SK-N-SH treated with all-trans-retinoic acid at 6 μM for 48 hours (cell line): ENCODE data around the gene CRELD2.

ENCODE experiments used
- BACH2 ChIP-seq: fragments of 250-450 bp; sonication (Bioruptor Pico); IDR thresholded peaks from 2 replicates; pipeline ENCODE4 v1.9.0; 2021; ENCODE audit warnings: mild to moderate bottlenecking, borderline replicate concordance
- GLIS3 ChIP-seq: fragments of 250-450 bp; sonication (Bioruptor Pico); IDR thresholded peaks from 2 replicates; pipeline ENCODE4 v1.5.0; 2020; ENCODE audit warnings: mild to moderate bottlenecking, moderate library complexity
- ISL1 ChIP-seq: fragments of 250-450 bp; sonication (Bioruptor Pico); IDR thresholded peaks from 2 replicates; pipeline ENCODE4 v2.1.2; 2022; ENCODE audit warnings: mild to moderate bottlenecking, moderate library complexity
- PPARA ChIP-seq: fragments of 250-450 bp; sonication (Bioruptor Pico); IDR thresholded peaks from 2 replicates; pipeline ENCODE4 v1.5.0; 2020; ENCODE audit warnings: mild to moderate bottlenecking, borderline replicate concordance
- RARB ChIP-seq: fragments of 250-450 bp; sonication (Bioruptor Pico); IDR thresholded peaks from 2 replicates; pipeline ENCODE4 v1.8.0; 2021; ENCODE audit warnings: mild to moderate bottlenecking, moderate library complexity
- SNAI2 ChIP-seq: fragments of 250-450 bp; sonication (Bioruptor Pico); IDR thresholded peaks from 2 replicates; pipeline ENCODE4 v1.5.0; 2020; ENCODE audit warnings: mild to moderate bottlenecking, moderate library complexity
- TOX ChIP-seq: fragments of 250-450 bp; sonication (Bioruptor Pico); IDR thresholded peaks from 2 replicates; pipeline ENCODE4 v1.8.0; 2021; ENCODE audit warnings: mild to moderate bottlenecking, moderate library complexity, borderline replicate concordance
- ZC3H10 ChIP-seq: fragments of 250-450 bp; sonication (Bioruptor Pico); IDR thresholded peaks from 2 replicates; pipeline ENCODE4 v1.5.1; 2021; ENCODE audit warnings: mild to moderate bottlenecking, moderate library complexity
- ZFP30 ChIP-seq: fragments of 450-650 bp; formaldehyde crosslinking; IDR thresholded peaks from 2 replicates; pipeline ENCODE4 v1.5.0; 2022; ENCODE audit warnings: mild to moderate bottlenecking, moderate library complexity
- ZNF70 ChIP-seq: fragments of 450-650 bp; formaldehyde crosslinking; IDR thresholded peaks from 2 replicates; pipeline ENCODE4 v1.5.0; 2020; ENCODE audit warnings: mild to moderate bottlenecking, moderate library complexity
- TF ChIP-seq, protein P1 (sequence below): fragments of 250-450 bp; sonication (Bioruptor Pico); IDR thresholded peaks from 2 replicates; pipeline ENCODE4 v1.8.0; 2020; ENCODE audit warnings: mild to moderate bottlenecking, moderate library complexity, borderline replicate concordance
- TF ChIP-seq, protein P2 (sequence below): fragments of 250-450 bp; sonication (Bioruptor Pico); IDR thresholded peaks from 2 replicates; pipeline ENCODE4 v1.5.0; 2020; ENCODE audit warnings: mild to moderate bottlenecking, moderate library complexity

DNA sequence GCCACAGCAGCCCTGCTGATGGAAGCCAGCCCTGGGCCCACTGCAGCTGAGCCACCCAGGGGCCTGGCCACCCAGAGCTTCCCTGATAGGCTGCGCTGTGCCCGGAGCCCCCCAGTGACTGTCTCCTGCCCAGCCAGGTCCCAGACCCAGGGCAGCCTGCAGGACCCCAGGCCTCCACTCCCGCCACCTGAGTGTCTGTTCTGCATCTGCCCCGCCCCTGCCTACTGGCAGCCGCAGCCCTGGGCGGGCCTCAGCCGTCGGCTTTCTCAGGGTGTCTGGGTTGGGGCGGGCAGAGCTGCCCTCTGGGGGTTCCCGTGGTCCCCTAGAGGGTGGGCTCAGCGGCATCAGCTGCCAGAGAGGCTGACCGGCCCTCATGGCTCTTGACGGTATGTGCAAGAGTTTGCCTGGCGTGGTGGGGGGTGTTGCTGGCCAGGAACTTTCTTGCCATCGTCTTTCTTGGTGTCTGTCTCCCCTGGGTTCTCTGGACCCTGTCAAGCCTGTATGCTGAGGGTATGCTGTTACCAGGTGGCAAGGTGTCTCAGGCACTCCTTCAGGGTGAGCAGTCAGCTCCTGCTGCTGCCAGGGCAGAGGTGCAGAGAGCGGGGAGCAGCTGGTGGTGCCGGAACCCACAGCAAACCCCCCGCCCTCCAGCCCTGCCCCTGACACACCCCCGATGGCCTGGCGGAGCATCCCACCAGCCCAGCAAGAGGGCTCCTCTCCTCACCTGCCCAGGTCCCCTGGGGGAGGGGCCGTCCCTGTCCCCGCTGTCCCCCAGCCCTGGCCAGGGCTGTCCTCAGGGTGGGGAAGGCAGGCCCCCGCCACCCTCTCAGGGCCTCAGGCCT, 29.9 kb downstream of the CRELD2 start:
- TF ChIP-seq BACH2 (no peak), ZFP30 (CRISPR knock-in tag) (no peak), GLIS3 (CRISPR knock-in tag) (no peak), ISL1 (CRISPR knock-in tag) (no peak), ZNF70 (CRISPR knock-in tag) (no peak), SNAI2 (no peak), TOX (CRISPR knock-in tag) (no peak), ZC3H10 (CRISPR knock-in tag) (no peak), PPARA (CRISPR knock-in tag) (no peak), RARB (CRISPR knock-in tag) (no peak)
- TF ChIP-seq, protein P1, sequence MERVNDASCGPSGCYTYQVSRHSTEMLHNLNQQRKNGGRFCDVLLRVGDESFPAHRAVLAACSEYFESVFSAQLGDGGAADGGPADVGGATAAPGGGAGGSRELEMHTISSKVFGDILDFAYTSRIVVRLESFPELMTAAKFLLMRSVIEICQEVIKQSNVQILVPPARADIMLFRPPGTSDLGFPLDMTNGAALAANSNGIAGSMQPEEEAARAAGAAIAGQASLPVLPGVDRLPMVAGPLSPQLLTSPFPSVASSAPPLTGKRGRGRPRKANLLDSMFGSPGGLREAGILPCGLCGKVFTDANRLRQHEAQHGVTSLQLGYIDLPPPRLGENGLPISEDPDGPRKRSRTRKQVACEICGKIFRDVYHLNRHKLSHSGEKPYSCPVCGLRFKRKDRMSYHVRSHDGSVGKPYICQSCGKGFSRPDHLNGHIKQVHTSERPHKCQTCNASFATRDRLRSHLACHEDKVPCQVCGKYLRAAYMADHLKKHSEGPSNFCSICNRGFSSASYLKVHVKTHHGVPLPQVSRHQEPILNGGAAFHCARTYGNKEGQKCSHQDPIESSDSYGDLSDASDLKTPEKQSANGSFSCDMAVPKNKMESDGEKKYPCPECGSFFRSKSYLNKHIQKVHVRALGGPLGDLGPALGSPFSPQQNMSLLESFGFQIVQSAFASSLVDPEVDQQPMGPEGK (CRISPR knock-in tag), result no peak
- TF ChIP-seq, protein P2, sequence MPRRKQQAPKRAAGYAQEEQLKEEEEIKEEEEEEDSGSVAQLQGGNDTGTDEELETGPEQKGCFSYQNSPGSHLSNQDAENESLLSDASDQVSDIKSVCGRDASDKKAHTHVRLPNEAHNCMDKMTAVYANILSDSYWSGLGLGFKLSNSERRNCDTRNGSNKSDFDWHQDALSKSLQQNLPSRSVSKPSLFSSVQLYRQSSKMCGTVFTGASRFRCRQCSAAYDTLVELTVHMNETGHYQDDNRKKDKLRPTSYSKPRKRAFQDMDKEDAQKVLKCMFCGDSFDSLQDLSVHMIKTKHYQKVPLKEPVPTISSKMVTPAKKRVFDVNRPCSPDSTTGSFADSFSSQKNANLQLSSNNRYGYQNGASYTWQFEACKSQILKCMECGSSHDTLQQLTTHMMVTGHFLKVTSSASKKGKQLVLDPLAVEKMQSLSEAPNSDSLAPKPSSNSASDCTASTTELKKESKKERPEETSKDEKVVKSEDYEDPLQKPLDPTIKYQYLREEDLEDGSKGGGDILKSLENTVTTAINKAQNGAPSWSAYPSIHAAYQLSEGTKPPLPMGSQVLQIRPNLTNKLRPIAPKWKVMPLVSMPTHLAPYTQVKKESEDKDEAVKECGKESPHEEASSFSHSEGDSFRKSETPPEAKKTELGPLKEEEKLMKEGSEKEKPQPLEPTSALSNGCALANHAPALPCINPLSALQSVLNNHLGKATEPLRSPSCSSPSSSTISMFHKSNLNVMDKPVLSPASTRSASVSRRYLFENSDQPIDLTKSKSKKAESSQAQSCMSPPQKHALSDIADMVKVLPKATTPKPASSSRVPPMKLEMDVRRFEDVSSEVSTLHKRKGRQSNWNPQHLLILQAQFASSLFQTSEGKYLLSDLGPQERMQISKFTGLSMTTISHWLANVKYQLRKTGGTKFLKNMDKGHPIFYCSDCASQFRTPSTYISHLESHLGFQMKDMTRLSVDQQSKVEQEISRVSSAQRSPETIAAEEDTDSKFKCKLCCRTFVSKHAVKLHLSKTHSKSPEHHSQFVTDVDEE (CRISPR knock-in tag), result no peak
